Endodermal cell (in vitro differentiated cells): ENCODE data around the gene SCUBE2. TPM values are rescaled to one million over a fixed set of nuclear protein-coding genes. Genes with fewer than 3 reads are reported as not detected.

Source experiments
- DNase-seq: peaks from one replicate; pipeline ENCODE4 v3.0.0-alpha.2; 2017
- H3K27ac ChIP-seq: 2 replicates; pipeline ENCODE4 v1.5.1; 2013; ENCODE audit warnings: mild to moderate bottlenecking, low read depth, low read length, moderate library complexity
- H3K27me3 ChIP-seq: 2 replicates; pipeline ENCODE4 v1.6.1; 2013; ENCODE audit warnings: mild to moderate bottlenecking, low read length, moderate library complexity; ENCODE audit not compliant: insufficient read depth, control insufficient read depth, poor library complexity, severe bottlenecking
- H3K36me3 ChIP-seq: 2 replicates; pipeline ENCODE4 v1.7.0; 2013; ENCODE audit warnings: mild to moderate bottlenecking, low read length, moderate library complexity; ENCODE audit not compliant: control insufficient read depth, insufficient read depth
- H3K4me1 ChIP-seq: one replicate; pipeline ENCODE4 v1.7.0; 2013; ENCODE audit warnings: low read length; ENCODE audit not compliant: control insufficient read depth, insufficient read depth
- H3K4me3 ChIP-seq: 2 replicates; pipeline ENCODE4 v1.5.1; 2013; ENCODE audit warnings: mild to moderate bottlenecking, low read length, moderate library complexity
- H3K9ac ChIP-seq: 2 replicates; pipeline ENCODE4 v1.6.1; 2013; ENCODE audit warnings: mild to moderate bottlenecking, low read length, moderate library complexity; ENCODE audit not compliant: poor library complexity, severe bottlenecking; ENCODE audit errors: extremely low read depth
- H3K9me3 ChIP-seq: 2 replicates; pipeline ENCODE4 v1.6.1; 2013; ENCODE audit warnings: mild to moderate bottlenecking, low read length, moderate library complexity; ENCODE audit not compliant: control insufficient read depth
- H3K27ac Mint-ChIP-seq: 2 replicates; pipeline ENCODE4 v1.8.0; 2020; ENCODE audit warnings: mixed read lengths
- H3K27me3 Mint-ChIP-seq: 2 replicates; pipeline ENCODE4 v1.8.0; 2021; ENCODE audit warnings: mild to moderate bottlenecking, mixed read lengths; ENCODE audit not compliant: insufficient read depth
- H3K36me3 Mint-ChIP-seq: 2 replicates; pipeline ENCODE4 v1.8.0; 2020; ENCODE audit warnings: low read depth, mixed read lengths
- H3K4me1 Mint-ChIP-seq: 2 replicates; pipeline ENCODE4 v1.8.0; 2020; ENCODE audit warnings: mixed read lengths
- H3K4me3 Mint-ChIP-seq: 2 replicates; pipeline ENCODE4 v1.8.0; 2020; ENCODE audit warnings: mild to moderate bottlenecking, moderate library complexity, mixed read lengths
- H3K9me3 Mint-ChIP-seq: 2 replicates; pipeline ENCODE4 v1.8.0; 2020; ENCODE audit warnings: mild to moderate bottlenecking, mixed read lengths
- CTCF ChIP-seq: fragments of 200-600 bp; sonication (generic); conservative IDR thresholded peaks from 2 replicates; pipeline ENCODE4 v1.5.0; 2021; ENCODE audit warnings: antibody characterized with exemption, mild to moderate bottlenecking
- WGBS, 2 experiments: methylation state at CpG; one replicate each; pipeline versions ENCODE4 v1.1.5 to v1.1.7; 2013; ENCODE audit warnings: missing lambda C conversion rate in 2 of 2, mixed read lengths in 1 of 2; ENCODE audit not compliant: insufficient coverage in 1 of 2, insufficient read length in 1 of 2; 5-methylcytosine and 5-hydroxymethylcytosine counted together
- total RNA-seq, 2 donors: library from RNA; stranded (reverse); fragmentation: NEBNext Ultra II Directional in 1 of 2; extraction: Animal tissue kit (Norgen Biotek cat#: 25700) in 1 of 2; gene quantifications; 2 replicates in 1 of 2; 3 replicates in 1 of 2; pipeline ENCODE4 v1.2.1, GENCODE V29; 2021

SCUBE2 gene
- total RNA-seq, 2 donors from 2014 or later, result 1.5 to 2.0 TPM

- 93 to 98% methylated on average over 4 to 5 of the region's 5 CpGs for WGBS, 2 experiments
- Histone ChIP-seq H3K9ac (no peak overlapping the region), H3K27me3 (peaks cover 22% of the 10 kb centered on the region), H3K9me3 (no peaks in the 10 kb centered on the region), H3K27ac (no peak overlapping the region), H3K4me3 (no peak overlapping the region), H3K36me3 (no peaks in the 10 kb centered on the region), H3K4me1 (no peaks in the 10 kb centered on the region)
- no peak overlapping the region for H3K4me3 Mint-ChIP-seq
- no peaks in the 10 kb centered on the region for H3K36me3 Mint-ChIP-seq
- H3K9me3 Mint-ChIP-seq, result no peaks in the 10 kb centered on the region
- peaks cover 27% of the 10 kb centered on the region for H3K27me3 Mint-ChIP-seq
- no peak overlapping the region for H3K27ac Mint-ChIP-seq
- H3K4me1 Mint-ChIP-seq, result no peaks in the 10 kb centered on the region
- DNase-seq, result no peak
- no peak for TF ChIP-seq CTCF
Measured at GRCh38 chr11:9096427-9096826, 5.0 kb upstream of the SCUBE2 start.

- Histone ChIP-seq H3K4me1 (no peaks in the 10 kb centered on the region), H3K27ac (no peak overlapping the region), H3K9ac (no peak overlapping the region), H3K9me3 (no peaks in the 10 kb centered on the region), H3K27me3 (peaks cover 30% of the 10 kb centered on the region), H3K36me3 (no peaks in the 10 kb centered on the region), H3K4me3 (no peak overlapping the region)
- Mint-ChIP-seq H3K27me3 (peaks cover 32% of the 10 kb centered on the region), H3K27ac (no peak overlapping the region), H3K36me3 (no peaks in the 10 kb centered on the region), H3K4me1 (peaks cover 4% of the 10 kb centered on the region), H3K4me3 (no peak overlapping the region), H3K9me3 (no peaks in the 10 kb centered on the region)
- DNase-seq, result peak; percentile 77
- peak; percentile 78 for TF ChIP-seq CTCF
- 82 to 89% methylated on average over 10 to 12 of the region's 12 CpGs for WGBS, 2 experiments
Measured at GRCh38 chr11:9095421-9095820, 4.0 kb upstream of the SCUBE2 start.

GRCh38 chr11:9094420-9094819 is 3.0 kb upstream of the SCUBE2 start:
- no peak for TF ChIP-seq CTCF
- WGBS, 2 experiments, result 95 to 96% methylated on average over 3 to 8 of the region's 8 CpGs
- no peak for DNase-seq

More at GRCh38 chr11:9094420-9094819, 3.0 kb upstream of the SCUBE2 start:
- Histone ChIP-seq H3K4me1 (no peaks in the 10 kb centered on the region), H3K36me3 (no peaks in the 10 kb centered on the region), H3K4me3 (no peak overlapping the region), H3K27ac (no peak overlapping the region), H3K9ac (no peak overlapping the region), H3K27me3 (peaks cover 40% of the 10 kb centered on the region), H3K9me3 (no peaks in the 10 kb centered on the region)
- Mint-ChIP-seq H3K9me3 (no peaks in the 10 kb centered on the region), H3K4me3 (no peak overlapping the region), H3K36me3 (no peaks in the 10 kb centered on the region), H3K27me3 (peaks cover 42% of the 10 kb centered on the region), H3K27ac (no peak overlapping the region), H3K4me1 (peaks cover 5% of the 10 kb centered on the region)
